H1 (cell line): Measurements from ENCODE around the gene TPH2. TPM values are rescaled to one million over a fixed set of nuclear protein-coding genes. Genes with fewer than 3 reads are reported as not detected.
A peak's percentile ranks its signal among the peaks of the same experiment; 100 is the strongest.

ENCODE experiments used
- CTCF ChIA-PET: fragments of 300-600 bp; sonication (Branson Sonifier 250); formaldehyde crosslinking; loops from one replicate; lab custom pipeline; 2021; ENCODE audit not compliant: partially characterized antibody; lab: Charles Lee
- POLR2A ChIA-PET: fragments of 300-600 bp; sonication (Branson Sonifier 250); formaldehyde crosslinking; loops from one replicate; lab custom pipeline; 2021; ENCODE audit warnings: inconsistent platforms; ENCODE audit not compliant: partially characterized antibody; lab: Charles Lee
- DNase-seq, 2 experiments: peaks; one replicate each; pipeline versions ENCODE4 v3.0.0 to v3.0.0-alpha.2; 2010 to 2022; ENCODE audit warnings: low spot score in 2 of 2, low read depth in 1 of 2, mixed read lengths in 1 of 2
- FAIRE-seq: peaks from 2 replicates; lab custom pipeline; 2011; peaks lifted over from hg19 to GRCh38; lab: Jason Lieb, UNC
- H2AFZ ChIP-seq: 2 replicates; pipeline ENCODE4 v1.8.1; 2012; ENCODE audit warnings: low read length, inconsistent platforms
- H2AK5ac ChIP-seq: 2 replicates; pipeline ENCODE4 v1.6.1; 2013; ENCODE audit warnings: low read depth, low read length
- H2BK120ac ChIP-seq: replicated peaks from 2 replicates; pipeline ENCODE3; 2013; ENCODE audit warnings: low read depth, low read length, inconsistent platforms
- H2BK12ac ChIP-seq: 2 replicates; pipeline ENCODE4 v1.6.1; 2013; ENCODE audit warnings: low read depth, low read length
- H2BK15ac ChIP-seq: 2 replicates; pipeline ENCODE4 v1.6.1; 2013; ENCODE audit warnings: low read length
- H2BK20ac ChIP-seq: 2 replicates; pipeline ENCODE4 v1.6.1; 2013; ENCODE audit warnings: low read length
- H2BK5ac ChIP-seq: 2 replicates; pipeline ENCODE4 v1.6.1; 2013; ENCODE audit warnings: low read depth, low read length
- H3K14ac ChIP-seq: 2 replicates; pipeline ENCODE4 v1.6.1; 2013; ENCODE audit warnings: inconsistent platforms; ENCODE audit not compliant: insufficient read length
- H3K18ac ChIP-seq: 2 replicates; pipeline ENCODE4 v1.6.1; 2013; ENCODE audit warnings: low read length; ENCODE audit errors: extremely low read depth
- H3K23ac ChIP-seq: 2 replicates; pipeline ENCODE4 v1.6.1; 2013; ENCODE audit warnings: inconsistent platforms; ENCODE audit not compliant: insufficient read length
- H3K23me2 ChIP-seq: 2 replicates; pipeline ENCODE4 v1.6.1; 2013; ENCODE audit warnings: low read depth, low read length
- H3K27ac ChIP-seq: 2 replicates; pipeline ENCODE4 v1.6.1; 2011; ENCODE audit warnings: low read depth, low read length, inconsistent platforms
- H3K27me3 ChIP-seq, 4 experiments: replicated peaks in 1 of 4; 1 replicate in 1 of 4; 2 replicates in 3 of 4; pipeline versions ENCODE4 v1.6.1 to v1.8.1; 2011 to 2013; ENCODE audit warnings: low read length in 3 of 4, mild to moderate bottlenecking in 3 of 4, inconsistent platforms in 2 of 4, mixed read lengths in 2 of 4, moderate library complexity in 1 of 4; ENCODE audit not compliant: control insufficient read depth in 3 of 4, insufficient read depth in 3 of 4; ENCODE audit errors: extremely low read depth in 1 of 4
- H3K36me3 ChIP-seq, 4 experiments: 2 replicates each; pipeline versions ENCODE4 v1.6.1 to v1.8.1; 2011 to 2013; ENCODE audit warnings: mild to moderate bottlenecking in 4 of 4, low read length in 3 of 4, moderate library complexity in 2 of 4, control low read depth in 1 of 4, inconsistent platforms in 1 of 4; ENCODE audit not compliant: insufficient read depth in 4 of 4, control insufficient read depth in 2 of 4
- H3K4ac ChIP-seq: replicated peaks from 2 replicates; pipeline ENCODE3; 2013; ENCODE audit warnings: low read length, low read depth, mixed read lengths, inconsistent platforms; ENCODE audit not compliant: insufficient read length
- H3K4me1 ChIP-seq, 4 experiments: replicated peaks in 1 of 4; 1 replicate in 1 of 4; 2 replicates in 3 of 4; pipeline versions ENCODE4 v1.6.1 to v1.8.1; 2011 to 2013; ENCODE audit warnings: low read length in 3 of 4, inconsistent platforms in 2 of 4, mixed read lengths in 1 of 4; ENCODE audit not compliant: insufficient read depth in 4 of 4, control insufficient read depth in 3 of 4
- H3K4me2 ChIP-seq, 2 experiments: 2 replicates each; pipeline versions ENCODE4 v1.6.1 to v1.8.1; 2011 to 2013; ENCODE audit warnings: low read depth in 2 of 2, low read length in 2 of 2, control low read depth in 1 of 2, inconsistent platforms in 1 of 2, mild to moderate bottlenecking in 1 of 2; ENCODE audit not compliant: insufficient read depth in 1 of 2
- H3K4me3 ChIP-seq, 4 experiments: fragments of 200-600, 300-600 bp in 1 of 4; sonication (generic), shearing (Covaris generic), sonication (Bioruptor Twin) in 1 of 4; 2 replicates each; pipeline versions ENCODE4 v1.5.1 to v1.8.1; 2011 to 2016; ENCODE audit warnings: low read length in 4 of 4, low read depth in 3 of 4, control low read depth in 2 of 4, inconsistent platforms in 2 of 4, mild to moderate bottlenecking in 2 of 4, mixed read lengths in 1 of 4, moderate library complexity in 1 of 4; ENCODE audit not compliant: insufficient read depth in 2 of 4; ENCODE audit errors: extremely low read depth in 1 of 4
- H3K56ac ChIP-seq: replicated peaks from 2 replicates; pipeline ENCODE3; 2013; ENCODE audit warnings: low read depth, mild to moderate bottlenecking, mixed read lengths, low read length, inconsistent platforms; ENCODE audit not compliant: insufficient read length
- H3K79me1 ChIP-seq: 2 replicates; pipeline ENCODE4 v1.6.1; 2013; ENCODE audit warnings: low read depth, low read length, control low read depth
- H3K79me2 ChIP-seq, 2 experiments: 2 replicates each; pipeline versions ENCODE4 v1.6.1 to v1.8.1; 2012 to 2013; ENCODE audit warnings: low read length in 2 of 2, mild to moderate bottlenecking in 2 of 2, inconsistent platforms in 1 of 2; ENCODE audit not compliant: insufficient read depth in 2 of 2, control insufficient read depth in 1 of 2
- H3K9ac ChIP-seq, 4 experiments: replicated peaks in 1 of 4; 1 replicate in 1 of 4; 2 replicates in 3 of 4; pipeline versions ENCODE4 v1.6.1 to v1.8.1; 2011 to 2013; ENCODE audit warnings: low read depth in 3 of 4, low read length in 3 of 4, control low read depth in 2 of 4, mild to moderate bottlenecking in 2 of 4, moderate library complexity in 2 of 4, inconsistent platforms in 1 of 4; ENCODE audit errors: extremely low read depth in 1 of 4
- H3K9me3 ChIP-seq, 2 experiments: 2 replicates each; pipeline versions ENCODE4 v1.6.1 to v1.8.1; 2012 to 2013; ENCODE audit warnings: mild to moderate bottlenecking in 2 of 2, moderate library complexity in 2 of 2, control low read depth in 1 of 2, inconsistent platforms in 1 of 2, low read depth in 1 of 2, low read length in 1 of 2, mixed read lengths in 1 of 2; ENCODE audit not compliant: insufficient read depth in 2 of 2
- H4K20me1 ChIP-seq, 2 experiments: replicated peaks in 1 of 2; 2 replicates each; pipeline versions ENCODE3 to v1.8.1; 2011 to 2013; ENCODE audit warnings: inconsistent platforms in 2 of 2, low read length in 2 of 2, mild to moderate bottlenecking in 1 of 2; ENCODE audit not compliant: insufficient read depth in 2 of 2, control insufficient read depth in 1 of 2
- H4K5ac ChIP-seq: 2 replicates; pipeline ENCODE4 v1.6.1; 2013; ENCODE audit warnings: low read length, low read depth, mixed read lengths, inconsistent platforms; ENCODE audit not compliant: insufficient read length
- H4K8ac ChIP-seq: 2 replicates; pipeline ENCODE4 v1.8.0; 2013; ENCODE audit warnings: mild to moderate bottlenecking, moderate library complexity, low read length, inconsistent platforms; ENCODE audit not compliant: insufficient read depth; ENCODE audit errors: extremely low read depth
- H4K91ac ChIP-seq: replicated peaks from 2 replicates; pipeline ENCODE3; 2013; ENCODE audit warnings: low read length, mixed read lengths, inconsistent platforms; ENCODE audit not compliant: insufficient read length
- ASH2L ChIP-seq: fragments of 200-600, 300-600 bp; sonication (generic); IDR thresholded peaks from one replicate; pipeline ENCODE4 v1.7.1; 2017; ENCODE audit warnings: low read length
- HDAC6 ChIP-seq: IDR thresholded peaks from one replicate; pipeline ENCODE4 v1.7.1; 2012; ENCODE audit warnings: low read depth, mild to moderate bottlenecking, inconsistent platforms, low read length, moderate library complexity
- NRF1 ChIP-seq: IDR thresholded peaks from 2 replicates; pipeline ENCODE4 v1.6.1; 2011; ENCODE audit warnings: mild to moderate bottlenecking, low read depth, low read length, improper control_type of control experiment
- POLR2AphosphoS5 ChIP-seq: IDR thresholded peaks from 2 replicates; pipeline ENCODE4 v1.6.1; 2011; ENCODE audit warnings: low read depth, low read length
- RBBP5 ChIP-seq: IDR thresholded peaks from 2 replicates; pipeline ENCODE4 v1.7.1; 2012; ENCODE audit warnings: low read depth, mild to moderate bottlenecking, inconsistent platforms, low read length, moderate library complexity, borderline replicate concordance
- RNF2 ChIP-seq: fragments of 200-900, 300-1000 bp; sonication (generic); IDR thresholded peaks from 2 replicates; pipeline ENCODE4 v1.7.1; 2016; ENCODE audit warnings: borderline replicate concordance, low read depth, mild to moderate bottlenecking, antibody characterized with exemption, low read length; ENCODE audit not compliant: poor library complexity, severe bottlenecking; ENCODE audit errors: missing control alignments
- WGBS, 2 experiments: shearing (Covaris generic) in 1 of 2; methylation state at CpG; one replicate each; pipeline versions ENCODE4 v1.1.6 to v1.1.7; 2013 to 2015; ENCODE audit warnings: low lambda C conversion rate in 2 of 2, mixed read lengths in 2 of 2, inconsistent platforms in 1 of 2, low coverage in 1 of 2, missing lambda C conversion rate in 1 of 2; ENCODE audit not compliant: insufficient replicate concordance in 2 of 2, insufficient coverage in 1 of 2, insufficient read length in 1 of 2; ENCODE audit errors: extremely low coverage in 1 of 2, missing lambda C conversion rate in 1 of 2; 5-methylcytosine and 5-hydroxymethylcytosine counted together
- polyA plus RNA-seq, 7 experiments: library from polyadenylated mRNA; depleted of rRNA in 3 of 7; stranded (reverse) in 5 of 7; unstranded in 2 of 7; fragments of >200 nt in 5 of 7; fragments of 200-250 nt in 2 of 7; gene quantifications; 1 replicate in 5 of 7; 2 replicates in 1 of 7; 4 replicates in 1 of 7; pipeline versions ENCODE4 v1.2.1 to v1.2.3, GENCODE V29; 2011 to 2013; ENCODE audit warnings: missing spikeins in 2 of 7, mixed read lengths in 2 of 7
- total RNA-seq: library from RNA; stranded (reverse); fragmentation: NEBNext Ultra II Directional; extraction: Animal tissue kit (Norgen Biotek cat#: 25700); gene quantifications from 2 replicates; pipeline ENCODE4 v1.2.1, GENCODE V29; 2021
- TF ChIP-seq, protein P1 (sequence below): IDR thresholded peaks from 2 replicates; pipeline ENCODE4 v1.6.1; 2012; ENCODE audit warnings: low read length, inconsistent platforms

TPH2 gene
- total and polyA plus RNA-seq, 2 of the 8 experiments (the other 6 are each of a cell fraction or from before 2014, with no cell fraction given): 0.57 to 1.1 TPM

DNA sequence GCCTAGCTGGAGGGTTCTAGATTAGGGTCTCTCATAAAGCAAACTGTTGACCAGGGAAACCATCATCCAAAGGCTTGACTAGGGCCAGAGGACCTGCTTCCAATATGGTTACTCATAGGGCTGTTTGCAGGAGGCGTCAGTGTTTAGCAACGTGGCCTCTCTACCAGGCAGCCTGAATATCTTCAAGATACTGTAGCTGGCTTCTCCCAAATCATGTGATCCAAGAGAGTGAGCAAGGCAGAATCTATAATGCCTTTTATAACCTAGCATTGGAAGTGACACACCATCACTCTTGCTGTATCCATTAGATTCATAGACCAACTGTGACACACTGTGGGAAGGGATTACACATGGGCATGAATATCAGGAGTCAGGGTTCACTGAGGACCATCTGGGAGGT is 17.3 kb downstream of the TPH2 start:
- Histone ChIP-seq H3K79me2 (no peaks in the 10 kb centered on the region), H2BK120ac (no peak overlapping the region), H2BK20ac (peak overlapping the region; percentile 4; the same call in 1 of the 2 replicates), H4K8ac (no peak overlapping the region), H3K4me2 (no peak overlapping the region), H3K23ac (no peak overlapping the region), H3K4ac (no peak overlapping the region), H2BK15ac (no peak overlapping the region), H3K4me3 (no peak overlapping the region), H3K23me2 (no peaks in the 10 kb centered on the region; the same call in 1 of the 2 replicates), H3K9ac (no peak overlapping the region), H4K91ac (no peak overlapping the region), H3K4me1 (peaks cover 0 to 18% (median 10%) of the 10 kb centered on the region in 4 experiments; a peak in 4 of 7 replicates), H3K9me3 (no peaks in the 10 kb centered on the region), H4K5ac (no peak overlapping the region), H3K18ac (no peak overlapping the region), H3K27me3 (no peaks in the 10 kb centered on the region), H3K27ac (no peak overlapping the region), H2AK5ac (no peak overlapping the region), H3K14ac (no peak overlapping the region), H4K20me1 (no peaks in the 10 kb centered on the region), H3K79me1 (no peaks in the 10 kb centered on the region), H3K56ac (no peak overlapping the region), H2BK12ac (no peak overlapping the region), H2BK5ac (no peak overlapping the region), H2AFZ (no peak overlapping the region), H3K36me3 (no peaks in the 10 kb centered on the region; a peak in 1 of 8 replicates)
- DNase-seq (no peak), FAIRE-seq (no peak)
- WGBS, 2 experiments: 88% methylated on average over 2 of the region's 2 CpGs; no CpG with 5 or more reads in 1 of the 2 experiments
- ChIA-PET CTCF (interaction anchor here (1.3 kb wide), 1 partner anchor 61 kb away, joined by 5 read pairs; no protein-coding TSS in a partner anchor), POLR2A (no interaction called here)
- no peak for TF ChIP-seq POLR2AphosphoS5
- no peak for TF ChIP-seq RNF2
- no peak for TF ChIP-seq ASH2L
- TF ChIP-seq, protein P1, sequence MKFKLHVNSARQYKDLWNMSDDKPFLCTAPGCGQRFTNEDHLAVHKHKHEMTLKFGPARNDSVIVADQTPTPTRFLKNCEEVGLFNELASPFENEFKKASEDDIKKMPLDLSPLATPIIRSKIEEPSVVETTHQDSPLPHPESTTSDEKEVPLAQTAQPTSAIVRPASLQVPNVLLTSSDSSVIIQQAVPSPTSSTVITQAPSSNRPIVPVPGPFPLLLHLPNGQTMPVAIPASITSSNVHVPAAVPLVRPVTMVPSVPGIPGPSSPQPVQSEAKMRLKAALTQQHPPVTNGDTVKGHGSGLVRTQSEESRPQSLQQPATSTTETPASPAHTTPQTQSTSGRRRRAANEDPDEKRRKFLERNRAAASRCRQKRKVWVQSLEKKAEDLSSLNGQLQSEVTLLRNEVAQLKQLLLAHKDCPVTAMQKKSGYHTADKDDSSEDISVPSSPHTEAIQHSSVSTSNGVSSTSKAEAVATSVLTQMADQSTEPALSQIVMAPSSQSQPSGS: no peak
- no peak for TF ChIP-seq NRF1
- TF ChIP-seq HDAC6: no peak
- no peak for TF ChIP-seq RBBP5
